HepG2 (cell line): ENCODE measurements around the gene MTHFD2.

Experiments
- BHLHE40 ChIP-seq: IDR thresholded peaks from 2 replicates; pipeline ENCODE4 v1.6.1; 2011; ENCODE audit warnings: low read length, improper control_type of control experiment
- CTCF ChIP-seq: sonication (generic); formaldehyde crosslinking; IDR thresholded peaks from 2 replicates; pipeline ENCODE4 v1.5.0; 2020; ENCODE audit warnings: mild to moderate bottlenecking, missing genetic modification reagents, moderate library complexity
- GABPA ChIP-seq, 2 experiments: IDR thresholded peaks; 2 replicates each; pipeline ENCODE4 v1.6.1; 2011 to 2016; ENCODE audit warnings: low read depth in 2 of 2, low read length in 1 of 2, missing biosample characterization in 1 of 2, missing genetic modification characterization in 1 of 2
- GTF2F1 ChIP-seq: fragments of 150-350 bp; IDR thresholded peaks from 2 replicates; pipeline ENCODE4 v1.6.1; 2014; ENCODE audit warnings: low read length
- REXO4 ChIP-seq: sonication (generic); formaldehyde crosslinking; IDR thresholded peaks from 2 replicates; pipeline ENCODE4 v1.8.0; 2022; ENCODE audit warnings: missing genetic modification reagents, mild to moderate bottlenecking, borderline replicate concordance
- SP1 ChIP-seq, 2 experiments: fragments of 450-650 bp in 1 of 2; sonication (generic) in 1 of 2; formaldehyde crosslinking in 1 of 2; IDR thresholded peaks; 2 replicates each; pipeline versions ENCODE4 v1.4.0 to v1.6.1; 2016 to 2020; ENCODE audit warnings: missing genetic modification reagents in 1 of 2
- ZBTB4 ChIP-seq: sonication (generic); formaldehyde crosslinking; IDR thresholded peaks from 2 replicates; pipeline ENCODE4 v1.4.0; 2020; ENCODE audit warnings: missing genetic modification reagents, mild to moderate bottlenecking, borderline replicate concordance
- ZNF317 ChIP-seq: sonication (generic); formaldehyde crosslinking; IDR thresholded peaks from 2 replicates; pipeline ENCODE4 v1.5.0; 2020; ENCODE audit warnings: mild to moderate bottlenecking, missing genetic modification reagents

- no peak for TF ChIP-seq CTCF
- no peak for TF ChIP-seq SP1 (IDR thresholded peaks at IDR 0.05)
- TF ChIP-seq SP1 (CRISPR knock-in tag; IDR thresholded peaks at IDR 0.05): no peak
- TF ChIP-seq GABPA (IDR thresholded peaks at IDR 0.05; ENCODE audit: low read depth, low read length): no peak
- TF ChIP-seq GABPA (CRISPR knock-in tag; IDR thresholded peaks at IDR 0.05; ENCODE audit: low read depth): no peak
- no peak for TF ChIP-seq BHLHE40
- no peak for TF ChIP-seq ZNF317 (CRISPR knock-in tag)
- no peak for TF ChIP-seq REXO4 (CRISPR knock-in tag)
- no peak for TF ChIP-seq ZBTB4
- TF ChIP-seq GTF2F1: no peak
Measured at GRCh38 chr2:74253306-74253970, 55.0 kb downstream of the MTHFD2 start.
